Transverse colon (tissue), 3 donors: Measurements from ENCODE around the gene TRAIP.

ENCODE experiments used
- POLR2A ChIP-seq: fragments of 450-650 bp; IDR thresholded peaks from one replicate; pipeline ENCODE4 v1.6.1; 2016; ENCODE audit warnings: antibody characterized with exemption, mild to moderate bottlenecking, moderate library complexity
- TF ChIP-seq, protein P1 (sequence below), 5 experiments: fragments of 200-600 bp in 3 of 5; fragments of 450-650 bp in 2 of 5; sonication (generic) in 3 of 5; IDR thresholded peaks; 1 replicate in 2 of 5; 2 replicates in 3 of 5; pipeline ENCODE4 v1.5.1; 2016 to 2017; ENCODE audit warnings: antibody characterized with exemption in 5 of 5, inconsistent platforms in 3 of 5, mild to moderate bottlenecking in 2 of 5, moderate library complexity in 1 of 5

DNA sequence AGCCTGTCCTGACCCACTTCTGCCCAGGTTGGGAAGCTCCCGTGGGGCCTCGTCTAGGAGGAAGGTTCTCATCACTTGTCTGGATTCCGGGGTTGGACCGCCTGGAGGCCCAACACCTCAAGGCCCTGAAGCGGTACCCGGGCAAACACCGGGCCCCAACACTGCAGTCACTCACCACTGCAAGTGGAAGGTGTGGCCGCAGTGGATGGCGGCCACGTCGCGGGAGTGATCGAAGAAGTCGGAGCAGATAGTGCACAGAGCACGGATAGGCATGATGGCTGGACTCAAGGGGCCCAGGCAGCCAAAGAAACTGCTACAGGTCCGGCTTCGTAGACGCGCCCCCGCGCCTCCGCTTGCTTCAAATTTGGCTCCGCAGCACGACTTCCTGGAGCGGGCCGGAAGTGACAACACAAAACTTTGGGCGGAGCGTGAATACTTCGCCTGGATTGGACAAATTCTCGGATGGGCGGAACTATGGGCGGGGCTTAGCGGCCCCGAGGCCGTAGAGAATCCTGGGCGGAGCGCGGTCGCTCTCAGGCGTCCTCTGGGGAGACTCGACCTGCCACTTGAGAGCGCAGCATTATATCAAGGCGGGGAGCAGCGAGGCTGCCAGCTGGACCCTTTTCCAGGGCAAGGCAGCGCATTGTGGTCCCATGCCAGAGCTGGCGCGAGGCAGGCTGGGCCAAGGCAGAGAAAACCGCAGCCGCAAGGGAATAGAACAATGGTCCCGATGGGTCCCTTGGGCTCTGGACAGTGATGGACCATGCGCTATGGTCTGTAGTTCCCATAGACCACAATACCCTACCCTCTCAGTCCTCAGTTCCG lies at the start of gene TRAIP:
- TF ChIP-seq, protein P1, sequence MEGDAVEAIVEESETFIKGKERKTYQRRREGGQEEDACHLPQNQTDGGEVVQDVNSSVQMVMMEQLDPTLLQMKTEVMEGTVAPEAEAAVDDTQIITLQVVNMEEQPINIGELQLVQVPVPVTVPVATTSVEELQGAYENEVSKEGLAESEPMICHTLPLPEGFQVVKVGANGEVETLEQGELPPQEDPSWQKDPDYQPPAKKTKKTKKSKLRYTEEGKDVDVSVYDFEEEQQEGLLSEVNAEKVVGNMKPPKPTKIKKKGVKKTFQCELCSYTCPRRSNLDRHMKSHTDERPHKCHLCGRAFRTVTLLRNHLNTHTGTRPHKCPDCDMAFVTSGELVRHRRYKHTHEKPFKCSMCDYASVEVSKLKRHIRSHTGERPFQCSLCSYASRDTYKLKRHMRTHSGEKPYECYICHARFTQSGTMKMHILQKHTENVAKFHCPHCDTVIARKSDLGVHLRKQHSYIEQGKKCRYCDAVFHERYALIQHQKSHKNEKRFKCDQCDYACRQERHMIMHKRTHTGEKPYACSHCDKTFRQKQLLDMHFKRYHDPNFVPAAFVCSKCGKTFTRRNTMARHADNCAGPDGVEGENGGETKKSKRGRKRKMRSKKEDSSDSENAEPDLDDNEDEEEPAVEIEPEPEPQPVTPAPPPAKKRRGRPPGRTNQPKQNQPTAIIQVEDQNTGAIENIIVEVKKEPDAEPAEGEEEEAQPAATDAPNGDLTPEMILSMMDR (IDR thresholded peaks at IDR 0.05), result no peak
- peak; percentile 51 for TF ChIP-seq POLR2A
